Ovary (tissue), 3 donors: ENCODE data around the gene SP140.

Experiments used
- CTCF ChIP-seq, 3 donors: fragments of 450-650 bp in 2 of 3; fragments of 200-600 bp in 1 of 3; IDR thresholded peaks; one replicate each; pipeline versions ENCODE4 v1.5.1 to v1.8.0; 2016 to 2022; ENCODE audit warnings: antibody characterized with exemption in 3 of 3, mild to moderate bottlenecking in 1 of 3
- POLR2A ChIP-seq: fragments of 450-650 bp; IDR thresholded peaks from one replicate; pipeline ENCODE4 v1.6.1; 2017; ENCODE audit warnings: antibody characterized with exemption, mild to moderate bottlenecking, moderate library complexity
- donor health status: DM: no; HTN: no; CAD: no.

- TF ChIP-seq CTCF (IDR thresholded peaks at IDR 0.05) (no peak), POLR2A (no peak)
Observed at GRCh38 chr2:230209422-230210051, 16.0 kb upstream of the SP140 start.
